ENCODE measurements around the gene MYZAP.
A peak's percentile ranks its signal among the peaks of the same experiment; 100 is the strongest.

The MYZAP gene

GRCh38 chr15:57591822-57592367 lies at the start of gene MYZAP:
TSS of gene MYZAP (plus strand) at chr15:57591904. CDS start at chr15:57592035, 131 bp downstream.
- FAIRE-seq (no peak), DNase-seq (ENCODE audit: low spot score) (peak; percentile 92)

- FAIRE-seq (no peak), DNase-seq (ENCODE audit: low spot score) (no peak)
Measured at GRCh38 chr15:57542505-57542817, 49.2 kb upstream of the MYZAP start.

GRCh38 chr15:57544848-57545480 lies 46.7 kb upstream of the MYZAP start:
- FAIRE-seq (no peak), DNase-seq (ENCODE audit: low spot score) (no peak)

DNA sequence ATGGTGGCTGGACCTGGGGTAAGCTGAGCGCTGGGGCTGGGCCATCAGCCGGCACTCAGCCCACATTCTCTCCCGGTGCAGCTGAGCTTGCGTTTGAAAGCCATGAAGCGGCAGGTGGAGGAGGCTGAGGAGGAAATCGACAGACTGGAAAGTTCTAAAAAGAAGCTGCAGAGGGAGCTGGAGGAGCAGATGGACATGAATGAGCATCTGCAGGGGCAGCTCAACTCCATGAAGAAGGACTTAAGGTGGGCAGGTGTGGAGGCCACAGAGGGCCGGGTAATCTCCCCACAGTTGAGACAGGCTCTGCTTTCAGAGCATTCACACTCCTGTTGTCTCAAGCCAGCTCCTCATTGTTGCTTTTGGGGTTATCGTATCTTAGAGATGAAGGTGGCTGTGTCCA lies 45.7 kb upstream of the MYZAP start:
- FAIRE-seq: no peak
- no peak for DNase-seq (ENCODE audit: low spot score)

- no peak for FAIRE-seq
Measured at GRCh38 chr15:57547243-57547755, 44.4 kb upstream of the MYZAP start.

GRCh38 chr15:57548351-57548750 lies 43.4 kb upstream of the MYZAP start:
- DNase-seq (ENCODE audit: low spot score) (no peak), FAIRE-seq (no peak)

More at GRCh38 chr15:57547243-57547755, 44.4 kb upstream of the MYZAP start:
- DNase-seq (ENCODE audit: low spot score): no peak

DNA sequence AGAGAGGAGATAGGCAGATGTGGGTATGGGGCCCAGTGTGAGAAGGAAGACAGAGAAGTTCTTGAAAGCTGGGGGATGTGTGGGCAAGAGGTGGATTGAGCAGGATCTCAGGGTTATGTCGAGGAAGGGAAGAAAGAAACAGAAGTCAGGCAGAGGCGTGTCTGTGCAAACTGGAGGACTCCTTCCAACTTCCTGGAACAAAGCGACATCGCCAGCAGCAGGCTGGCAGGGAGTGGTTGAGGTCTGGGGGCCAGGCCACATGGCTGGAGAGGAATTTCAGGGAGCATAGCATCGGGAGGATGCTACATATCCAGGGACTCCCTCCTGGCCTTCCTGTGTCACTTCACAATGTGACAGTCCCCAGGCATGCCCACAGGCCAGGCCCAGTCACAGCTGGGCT lies 42.9 kb upstream of the MYZAP start:
- FAIRE-seq: peak; percentile 65
- no peak for DNase-seq (ENCODE audit: low spot score)

- no peak for DNase-seq (ENCODE audit: low spot score)
- peak; percentile 81 for FAIRE-seq
Measured at GRCh38 chr15:57549935-57550334, 41.8 kb upstream of the MYZAP start.

GRCh38 chr15:57550640-57551039 lies 41.1 kb upstream of the MYZAP start:
- DNase-seq (ENCODE audit: low spot score) (no peak), FAIRE-seq (no peak)

GRCh38 chr15:57551715-57552677 lies 39.7 kb upstream of the MYZAP start:
- DNase-seq (ENCODE audit: low spot score) (peak; percentile 94), FAIRE-seq (peak; percentile 81)

- FAIRE-seq (peak; percentile 85), DNase-seq (ENCODE audit: low spot score) (no peak)
Measured at GRCh38 chr15:57552678-57553334, 38.9 kb upstream of the MYZAP start.

DNA sequence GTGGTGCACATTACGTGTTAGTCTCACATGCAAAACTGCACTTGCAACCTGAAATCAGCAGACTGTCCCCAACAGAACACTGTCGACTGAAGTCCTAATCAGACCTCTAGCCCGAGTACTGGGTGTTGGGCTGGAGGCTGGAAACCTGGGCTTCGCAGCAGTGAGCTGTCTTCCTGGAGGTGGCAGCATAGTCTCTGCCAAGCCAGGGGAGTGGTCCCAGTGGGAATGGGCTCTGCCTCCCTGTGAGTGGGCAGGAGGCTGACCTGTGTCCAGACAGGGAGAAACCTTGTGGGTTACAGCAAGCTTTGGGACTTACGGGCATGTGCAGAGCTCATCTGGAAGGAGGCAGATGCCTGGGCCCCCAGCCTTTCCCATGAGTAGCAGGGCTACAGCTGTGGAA lies 38.2 kb upstream of the MYZAP start:
- peak; percentile 13 for FAIRE-seq
- no peak for DNase-seq (ENCODE audit: low spot score)

- DNase-seq (ENCODE audit: low spot score) (no peak), FAIRE-seq (peak; percentile 35)
Measured at GRCh38 chr15:57554063-57554811, 37.5 kb upstream of the MYZAP start.

DNA sequence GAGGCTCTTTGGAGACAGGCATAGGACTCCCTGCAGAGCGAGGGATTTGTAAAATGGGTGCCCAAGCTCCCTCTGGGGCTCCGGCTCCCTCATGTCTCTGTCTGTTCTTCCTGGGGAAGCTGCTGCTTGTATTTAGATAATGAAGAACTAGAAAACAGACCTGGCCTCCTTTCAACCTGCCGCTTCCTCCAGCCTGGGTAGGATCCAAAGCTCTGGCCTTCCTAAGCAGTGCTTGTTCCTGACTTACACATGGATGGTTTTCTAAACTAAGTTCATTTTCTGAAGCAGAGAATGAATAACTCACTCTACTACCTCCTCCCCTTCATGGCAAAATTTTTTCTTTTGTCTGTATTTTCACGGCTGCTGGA lies 36.9 kb upstream of the MYZAP start:
- FAIRE-seq (no peak), DNase-seq (ENCODE audit: low spot score) (no peak)

DNA sequence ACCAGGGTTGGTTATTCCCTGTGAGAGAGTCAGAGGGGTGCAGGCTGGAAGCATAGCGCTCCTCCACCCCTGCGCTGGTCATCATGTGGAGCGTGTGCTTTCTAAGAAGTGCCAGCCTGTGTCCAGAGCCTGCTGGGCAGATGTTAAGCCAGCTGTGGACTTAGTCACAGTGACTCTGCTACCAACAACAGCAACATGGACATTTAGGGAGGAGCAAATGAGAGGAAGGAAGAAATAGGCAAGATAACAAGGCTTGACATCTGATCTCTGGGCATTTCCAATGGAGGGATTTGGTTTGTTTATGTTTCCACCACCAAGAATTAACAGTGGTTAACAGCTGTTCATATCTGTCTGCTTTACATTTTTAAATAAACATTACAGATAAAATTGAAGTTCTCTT lies 36.4 kb upstream of the MYZAP start:
- no peak for DNase-seq (ENCODE audit: low spot score)
- FAIRE-seq: peak; percentile 42

GRCh38 chr15:57556040-57556439 lies 35.7 kb upstream of the MYZAP start:
- FAIRE-seq: no peak
- DNase-seq (ENCODE audit: low spot score): no peak

DNA sequence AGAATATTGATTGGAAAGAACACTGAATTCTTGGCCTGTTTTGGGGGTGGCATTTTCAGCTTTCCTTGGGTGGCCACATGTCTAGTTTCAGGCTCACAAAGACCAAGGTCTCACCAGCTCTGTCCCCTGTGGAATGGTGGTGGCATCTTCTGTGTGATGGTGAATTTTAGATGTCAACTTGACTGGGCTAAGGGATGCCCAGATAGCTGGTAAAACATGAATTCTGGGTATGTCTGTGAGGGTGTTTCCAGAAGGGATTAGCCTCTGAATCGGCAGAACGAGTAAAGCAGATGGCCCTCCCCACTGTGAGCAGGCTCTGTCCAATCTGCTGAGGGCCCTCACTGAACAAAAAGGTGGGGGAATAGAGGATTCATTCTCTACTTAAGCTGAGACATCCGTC lies 34.4 kb upstream of the MYZAP start:
- no peak for DNase-seq (ENCODE audit: low spot score)
- no peak for FAIRE-seq

DNA sequence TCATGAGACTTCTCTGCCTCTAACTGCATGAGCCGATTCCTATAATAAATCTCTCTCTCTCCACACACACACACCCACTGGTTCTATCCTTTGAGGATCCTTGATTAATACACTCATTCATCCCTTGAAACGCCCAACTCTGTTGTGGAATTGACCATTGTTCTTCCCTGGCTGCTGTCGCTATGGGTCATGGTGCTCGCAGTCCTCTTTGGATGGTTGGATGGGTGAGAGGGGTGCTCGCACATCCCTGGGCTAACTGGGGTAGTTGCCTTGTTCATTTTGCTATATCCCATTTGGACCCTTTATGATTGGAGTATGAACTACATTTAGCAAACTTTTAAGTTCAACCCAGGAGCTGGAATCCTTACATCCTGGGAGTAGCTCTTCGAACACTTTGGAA lies 33.9 kb upstream of the MYZAP start:
- FAIRE-seq: no peak
- DNase-seq (ENCODE audit: low spot score): no peak

DNA sequence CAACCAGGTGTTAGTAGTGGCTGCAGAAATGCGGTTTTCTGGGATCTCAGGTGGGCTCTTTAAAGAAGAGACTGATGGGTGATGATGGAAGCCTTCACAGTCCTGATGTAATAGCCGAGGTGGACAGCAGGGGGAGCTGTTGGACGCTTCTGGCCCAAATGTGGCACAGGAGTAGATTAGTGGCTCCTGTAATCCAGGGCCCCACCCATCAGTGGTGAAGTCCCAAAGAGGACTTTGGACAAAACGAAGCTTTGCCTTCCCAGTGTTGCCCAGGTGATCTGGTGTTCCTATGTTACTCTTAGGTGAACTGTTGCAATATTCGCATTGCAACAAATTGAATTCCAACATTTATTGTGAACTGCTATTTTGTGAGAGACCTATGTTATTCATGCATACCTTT lies 31.8 kb upstream of the MYZAP start:
- DNase-seq (ENCODE audit: low spot score) (peak; percentile 84), FAIRE-seq (peak; percentile 82)

DNA sequence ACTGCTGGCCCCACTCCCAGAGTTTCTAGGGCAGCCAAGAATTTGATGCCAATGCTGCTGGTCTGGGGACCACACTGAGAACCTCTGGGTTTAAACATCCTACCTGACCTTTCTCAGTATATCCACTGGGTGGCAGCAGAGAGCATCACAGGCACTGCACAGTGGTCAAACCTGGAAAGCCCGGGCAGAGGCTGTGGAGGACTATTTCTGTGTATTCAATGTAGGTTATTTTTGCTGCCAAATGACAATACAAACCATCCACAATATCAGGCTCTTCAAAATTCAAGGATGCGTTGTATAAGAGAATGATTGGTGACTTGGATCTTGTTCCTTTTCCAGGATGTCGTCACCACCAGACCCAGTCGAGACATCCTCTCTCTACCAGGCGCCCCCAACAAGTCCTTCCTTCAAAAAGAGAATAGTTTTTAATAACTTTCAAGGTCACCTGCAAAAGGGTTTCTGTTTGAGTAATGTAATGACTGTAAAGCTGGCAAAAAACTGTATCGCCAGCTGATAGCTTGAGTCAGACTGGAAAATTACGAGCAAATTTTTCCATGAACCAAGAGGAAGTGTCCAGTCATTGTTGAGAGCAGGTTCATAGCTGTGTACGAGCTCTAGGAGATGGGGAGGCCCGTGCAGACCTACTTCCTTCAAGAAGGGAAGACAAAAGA lies 30.5 kb upstream of the MYZAP start:
- peak; percentile 48 for FAIRE-seq
- DNase-seq (ENCODE audit: low spot score): peak; percentile 83
